Endothelial cell of coronary artery (primary cell): ENCODE data around the gene BOD1L2. TPM values are rescaled to one million over a fixed set of nuclear protein-coding genes. Genes with fewer than 3 reads are reported as not detected.

Experiments
- total RNA-seq: library from RNA; depleted of rRNA; stranded (reverse); fragments of >200 nt; gene quantifications from 2 replicates; pipeline ENCODE4 v1.2.3, GENCODE V29; 2014

Gene BOD1L2
- total RNA-seq = not detected in 2 replicates

DNA sequence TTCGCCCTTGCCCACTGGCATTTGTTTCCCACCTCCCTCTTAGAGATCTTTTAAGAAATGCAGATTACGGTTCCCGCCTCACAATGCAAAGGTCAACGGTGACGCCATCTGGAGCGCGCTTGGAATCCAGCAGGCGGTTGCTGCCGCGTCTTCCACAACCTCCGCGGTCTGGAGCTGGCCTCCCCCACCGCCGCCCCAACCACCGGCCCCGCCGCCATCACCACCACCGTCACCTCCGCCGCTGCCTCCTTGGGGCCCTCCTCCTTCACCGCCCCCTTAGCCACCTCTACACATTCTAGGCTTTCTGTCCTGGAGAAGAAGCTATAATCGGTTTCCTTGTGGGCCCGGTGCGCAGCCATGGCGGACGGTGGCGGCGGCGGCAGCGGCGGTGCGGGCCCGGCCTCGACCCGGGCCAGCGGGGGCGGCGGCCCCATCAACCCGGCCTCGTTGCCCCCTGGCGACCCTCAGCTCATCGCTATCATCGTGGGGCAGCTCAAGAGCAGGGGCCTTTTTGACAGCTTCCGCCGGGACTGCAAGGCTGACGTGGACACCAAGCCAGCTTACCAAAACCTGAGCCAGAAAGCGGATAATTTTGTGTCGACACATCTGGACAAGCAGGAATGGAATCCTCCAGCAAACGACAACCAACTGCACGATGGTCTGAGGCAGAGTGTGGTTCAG is at the start of gene BOD1L2:
TSS of gene BOD1L2 (plus strand) at position 132 of the 681 bp plus-strand sequence. CDS start at position 358, 226 bp downstream.

Other genes with a start within 250 kb of the BOD1L2 start
- not detected in 2 replicates for gene ST8SIA3, start 205.5 kb downstream of the BOD1L2 start, total RNA-seq